Breast epithelium (tissue), 3 donors: ENCODE data around the gene ARHGAP26.

Source experiments
- POLR2AphosphoS5 ChIP-seq, 3 donors: sonication (generic); formaldehyde crosslinking; IDR thresholded peaks; one replicate each; pipeline ENCODE4 v1.6.1; 2017; ENCODE audit warnings: antibody characterized with exemption in 3 of 3
- TF ChIP-seq, protein P1 (sequence below), 3 donors: fragments of 450-650 bp; IDR thresholded peaks; one replicate each; pipeline ENCODE4 v1.5.1; 2016 to 2017; ENCODE audit warnings: antibody characterized with exemption in 3 of 3, mild to moderate bottlenecking in 3 of 3, moderate library complexity in 3 of 3

DNA sequence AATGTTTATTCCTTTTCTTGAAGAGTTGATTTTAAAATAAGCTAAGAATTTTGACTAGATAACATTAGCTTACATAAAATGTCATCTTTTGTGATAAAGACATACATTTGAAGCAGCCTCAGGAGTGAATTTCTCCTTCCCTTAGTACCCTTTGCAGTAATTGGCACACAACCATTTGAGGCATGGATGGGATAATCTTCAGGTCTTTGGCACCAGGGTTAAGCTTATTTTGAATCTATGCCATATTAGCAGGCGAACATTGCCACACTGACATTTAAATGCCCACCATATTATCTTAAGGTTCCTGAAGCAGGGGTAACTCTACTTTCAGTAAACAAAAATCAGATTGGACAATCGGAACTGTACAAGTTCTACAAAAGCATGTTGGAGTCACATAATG lies 507.4 kb downstream of the ARHGAP26 start:
- no peak for TF ChIP-seq POLR2AphosphoS5 (IDR thresholded peaks at IDR 0.05)
- TF ChIP-seq, protein P1, sequence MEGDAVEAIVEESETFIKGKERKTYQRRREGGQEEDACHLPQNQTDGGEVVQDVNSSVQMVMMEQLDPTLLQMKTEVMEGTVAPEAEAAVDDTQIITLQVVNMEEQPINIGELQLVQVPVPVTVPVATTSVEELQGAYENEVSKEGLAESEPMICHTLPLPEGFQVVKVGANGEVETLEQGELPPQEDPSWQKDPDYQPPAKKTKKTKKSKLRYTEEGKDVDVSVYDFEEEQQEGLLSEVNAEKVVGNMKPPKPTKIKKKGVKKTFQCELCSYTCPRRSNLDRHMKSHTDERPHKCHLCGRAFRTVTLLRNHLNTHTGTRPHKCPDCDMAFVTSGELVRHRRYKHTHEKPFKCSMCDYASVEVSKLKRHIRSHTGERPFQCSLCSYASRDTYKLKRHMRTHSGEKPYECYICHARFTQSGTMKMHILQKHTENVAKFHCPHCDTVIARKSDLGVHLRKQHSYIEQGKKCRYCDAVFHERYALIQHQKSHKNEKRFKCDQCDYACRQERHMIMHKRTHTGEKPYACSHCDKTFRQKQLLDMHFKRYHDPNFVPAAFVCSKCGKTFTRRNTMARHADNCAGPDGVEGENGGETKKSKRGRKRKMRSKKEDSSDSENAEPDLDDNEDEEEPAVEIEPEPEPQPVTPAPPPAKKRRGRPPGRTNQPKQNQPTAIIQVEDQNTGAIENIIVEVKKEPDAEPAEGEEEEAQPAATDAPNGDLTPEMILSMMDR (IDR thresholded peaks at IDR 0.05): no peak
